RPMI7951 (cell line): ENCODE measurements around the gene USP38. TPM values are rescaled to one million over a fixed set of nuclear protein-coding genes. Genes with fewer than 3 reads are reported as not detected.

Source experiments
- DNase-seq: peaks from one replicate; pipeline ENCODE4 v3.0.0-alpha.2; 2012; ENCODE audit warnings: low read depth
- total RNA-seq: library from RNA; depleted of rRNA; stranded (reverse); fragments of >200 nt; shearing (Covaris generic); gene quantifications from 2 replicates; pipeline ENCODE4 v1.2.3, GENCODE V29; 2014; rRNA removed

The USP38 gene
- total RNA-seq, 1 experiment from 2014 or later, result 13.3 TPM

DNA sequence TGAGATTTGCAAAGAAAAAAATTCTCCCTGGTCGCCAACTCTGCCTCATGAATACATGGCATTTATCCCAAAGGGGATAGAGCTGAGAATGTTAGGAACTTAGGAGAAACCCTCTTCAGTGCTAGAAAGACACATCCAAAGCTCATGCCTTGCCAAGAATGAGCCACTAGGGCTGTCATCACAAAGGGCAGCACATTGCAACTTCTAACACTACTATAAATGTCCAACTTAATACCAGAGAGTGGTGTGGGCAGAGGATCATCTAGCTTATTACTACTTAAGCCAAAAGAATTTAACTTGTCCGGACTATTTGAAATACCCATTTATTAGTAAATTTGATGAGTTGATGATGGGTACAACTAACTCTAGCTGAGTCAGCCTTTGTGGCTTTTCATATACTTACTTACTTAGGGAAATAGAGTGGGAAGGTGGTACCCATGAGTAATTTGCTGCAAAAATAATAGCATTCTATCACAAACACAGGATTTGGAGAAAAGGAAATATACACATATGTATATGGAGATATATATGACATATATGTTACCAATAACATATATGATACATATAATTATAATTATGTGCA, 85.6 kb downstream of the USP38 start:
- no peak for DNase-seq

Other genes with a start within 250 kb of the USP38 start
- gene GAB1, start 152.0 kb downstream of the USP38 start, total RNA-seq, result 6.2 and 11.5 TPM in 2 replicates